HL-60/S4 treated with retinoic acid at 250 ng/mL for 4 days and 3 days (cell line): ENCODE measurements around the gene HAUS8.
"Not testable (repeated sequence)": the region's sequence is repeated elsewhere in the genome, so short reads cannot be mapped to it uniquely, and the experiment has no call there.

Experiments
- in situ Hi-C: fragments of 300-500 bp; cut with MboI; formaldehyde crosslinking; loops from 2 replicates; pipeline ENCODE4 v1.7.0; 2022; ENCODE audit warnings: low sequenced_read_pairs

The HAUS8 gene

DNA sequence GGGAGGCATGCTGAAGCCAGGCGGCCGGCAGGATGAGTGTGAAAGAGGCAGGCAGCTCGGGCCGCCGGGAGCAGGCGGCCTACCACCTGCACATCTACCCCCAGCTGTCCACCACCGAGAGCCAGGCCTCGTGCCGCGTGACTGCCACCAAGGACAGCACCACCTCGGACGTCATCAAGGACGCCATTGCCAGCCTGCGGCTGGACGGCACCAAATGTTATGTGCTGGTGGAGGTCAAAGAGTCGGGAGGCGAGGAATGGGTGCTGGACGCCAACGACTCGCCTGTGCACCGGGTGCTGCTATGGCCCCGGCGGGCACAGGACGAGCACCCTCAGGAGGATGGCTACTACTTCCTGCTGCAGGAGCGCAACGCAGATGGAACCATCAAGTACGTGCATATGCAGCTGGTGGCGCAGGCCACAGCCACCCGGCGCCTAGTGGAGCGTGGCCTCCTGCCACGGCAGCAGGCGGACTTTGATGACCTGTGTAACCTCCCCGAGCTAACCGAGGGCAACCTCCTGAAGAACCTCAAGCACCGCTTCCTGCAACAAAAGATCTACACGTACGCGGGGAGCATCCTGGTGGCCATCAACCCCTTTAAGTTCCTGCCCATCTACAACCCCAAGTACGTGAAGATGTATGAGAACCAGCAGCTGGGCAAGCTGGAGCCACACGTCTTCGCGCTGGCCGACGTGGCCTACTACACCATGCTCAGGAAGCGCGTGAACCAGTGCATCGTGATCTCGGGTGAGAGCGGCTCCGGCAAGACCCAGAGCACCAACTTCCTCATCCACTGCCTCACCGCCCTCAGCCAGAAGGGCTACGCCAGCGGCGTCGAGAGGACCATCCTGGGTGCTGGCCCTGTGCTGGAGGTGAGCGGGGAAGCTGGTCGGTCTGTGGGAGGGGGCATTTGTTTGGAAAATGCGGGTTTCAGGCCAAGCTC is 26.7 kb upstream of the HAUS8 start:
- in situ Hi-C loops, result no loop called here

DNA sequence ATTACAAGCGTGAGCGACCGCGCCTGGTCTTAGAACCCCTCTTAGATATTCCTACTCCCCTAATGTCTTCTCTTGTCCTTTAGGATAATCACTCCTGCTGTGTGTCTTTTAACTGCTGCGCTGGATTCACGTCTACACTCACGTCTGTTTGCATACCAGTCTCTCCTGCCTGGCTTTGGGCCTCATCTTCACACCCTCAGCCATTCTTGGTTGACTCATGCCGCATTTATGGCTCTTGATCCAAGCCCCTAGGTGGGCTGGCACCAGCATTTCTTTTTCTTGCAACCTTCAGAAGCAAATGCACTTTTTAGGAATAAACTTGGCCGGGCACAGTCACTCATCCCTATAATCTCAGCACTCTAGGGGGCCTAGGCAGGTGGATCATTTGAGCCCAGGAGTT is 23.1 kb upstream of the HAUS8 start:
- in situ Hi-C loops, result no loop called here

DNA sequence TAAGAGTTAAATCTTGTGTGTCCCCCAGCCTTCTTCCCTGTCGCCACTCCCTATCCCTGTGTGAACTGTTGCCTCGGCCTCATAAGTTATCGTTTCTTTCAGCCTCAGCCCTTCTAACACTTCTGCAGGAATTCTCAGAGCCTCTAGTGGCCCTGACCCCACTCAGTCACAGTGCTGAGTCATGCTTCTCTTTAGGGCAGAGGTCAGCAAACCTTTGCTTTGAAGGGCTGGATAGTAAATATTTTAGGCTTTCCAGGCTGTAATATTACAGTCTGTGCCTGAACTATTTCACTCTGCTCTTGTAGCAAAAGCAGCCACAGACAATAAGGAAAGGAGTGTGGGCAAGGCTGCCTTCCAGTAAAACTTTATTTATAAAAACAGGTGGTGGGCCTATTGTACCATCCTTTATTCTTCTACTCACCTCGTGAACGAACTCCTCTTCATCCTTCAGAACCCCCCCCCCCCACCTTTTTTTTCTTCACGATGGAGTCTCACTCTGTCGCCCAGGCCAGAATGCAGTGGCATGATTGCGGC is 22.4 kb upstream of the HAUS8 start:
- in situ Hi-C loops, result no loop called here

- in situ Hi-C loops, result no loop called here
Observed at GRCh38 chr19:17095141-17095919, 20.1 kb upstream of the HAUS8 start.

DNA sequence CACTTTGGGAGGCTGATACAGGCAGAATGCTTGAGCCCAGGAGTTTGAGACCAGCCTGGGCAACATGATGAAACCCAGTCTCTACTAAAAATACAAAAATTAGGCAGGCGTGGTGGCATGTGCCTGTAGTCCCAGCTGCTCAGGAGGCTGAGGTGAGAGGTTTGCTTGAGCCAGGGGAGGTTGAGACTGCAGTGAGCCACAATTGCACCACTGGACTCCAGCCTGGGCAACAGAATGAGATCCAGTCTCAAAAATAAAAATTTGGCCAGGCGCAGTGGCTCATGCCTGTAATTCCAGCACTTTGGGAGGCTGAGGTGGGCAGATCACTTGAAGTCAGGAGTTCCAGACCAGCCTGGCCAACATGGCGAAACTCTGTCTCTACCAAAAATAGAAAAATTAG is 19.4 kb upstream of the HAUS8 start:
- in situ Hi-C loops, result not testable (repeated sequence)

DNA sequence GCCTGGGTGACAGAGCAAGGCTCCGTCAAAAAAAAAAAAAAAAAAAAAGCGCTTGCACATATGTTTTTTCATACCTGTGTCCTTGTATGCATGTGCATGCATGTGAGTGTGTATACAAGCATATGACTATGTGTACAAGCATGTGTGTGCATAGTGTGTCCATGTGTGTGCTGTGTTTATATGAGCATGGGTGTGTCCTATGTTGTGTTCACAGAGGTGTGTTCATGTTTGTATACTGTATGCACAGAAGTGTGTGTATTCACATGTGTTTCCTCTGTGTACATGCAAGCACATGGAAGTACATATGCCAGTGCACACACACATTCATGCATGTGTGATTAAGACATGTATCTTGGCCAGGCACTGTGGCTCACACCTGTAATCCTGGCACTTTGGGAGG is 17.4 kb upstream of the HAUS8 start:
- in situ Hi-C loops, result no loop called here

- in situ Hi-C loops, result no loop called here
Observed at GRCh38 chr19:17091758-17092333, 16.6 kb upstream of the HAUS8 start.

DNA sequence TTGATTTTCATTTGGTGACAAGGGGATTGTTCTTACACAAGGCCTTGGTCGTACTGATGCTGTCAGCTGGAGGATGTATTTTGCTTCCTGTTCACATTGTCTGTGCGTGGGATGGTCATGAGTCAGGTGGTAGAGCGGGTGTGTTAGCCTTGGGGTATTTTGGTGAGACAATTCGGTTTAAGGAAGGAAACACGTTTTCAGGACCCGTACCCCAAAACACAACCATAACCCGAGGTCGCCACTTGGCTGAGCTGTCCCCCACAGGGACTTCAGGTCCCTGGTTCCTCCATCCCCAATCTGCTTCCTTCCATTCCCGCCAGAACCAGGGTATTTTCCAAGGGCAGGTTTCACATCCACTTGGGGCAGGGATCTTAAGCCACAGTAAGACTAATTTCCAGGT is 15.3 kb upstream of the HAUS8 start:
- in situ Hi-C loops, result no loop called here

GRCh38 chr19:17088552-17088951 is 13.3 kb upstream of the HAUS8 start:
- in situ Hi-C loops, result no loop called here

DNA sequence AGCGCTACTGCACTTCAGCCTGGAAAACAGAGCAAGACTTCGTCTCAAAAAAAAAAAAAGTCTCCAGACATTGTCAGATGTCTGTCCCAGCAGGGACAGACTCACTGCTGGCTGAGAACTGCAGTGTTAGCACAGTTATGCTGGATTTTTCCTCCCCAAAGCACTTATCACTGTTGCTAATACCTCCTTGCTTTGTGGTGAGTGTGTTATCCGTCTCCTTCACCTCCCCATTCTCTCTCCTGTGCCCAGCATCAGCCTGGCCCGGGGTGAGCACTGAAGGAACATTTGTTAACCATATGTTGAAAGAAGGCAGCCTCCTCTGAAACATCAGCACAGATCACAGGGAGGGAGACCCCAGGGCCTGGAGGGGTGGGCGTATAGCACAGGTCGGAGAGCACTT is 11.6 kb upstream of the HAUS8 start:
- in situ Hi-C loops, result no loop called here

DNA sequence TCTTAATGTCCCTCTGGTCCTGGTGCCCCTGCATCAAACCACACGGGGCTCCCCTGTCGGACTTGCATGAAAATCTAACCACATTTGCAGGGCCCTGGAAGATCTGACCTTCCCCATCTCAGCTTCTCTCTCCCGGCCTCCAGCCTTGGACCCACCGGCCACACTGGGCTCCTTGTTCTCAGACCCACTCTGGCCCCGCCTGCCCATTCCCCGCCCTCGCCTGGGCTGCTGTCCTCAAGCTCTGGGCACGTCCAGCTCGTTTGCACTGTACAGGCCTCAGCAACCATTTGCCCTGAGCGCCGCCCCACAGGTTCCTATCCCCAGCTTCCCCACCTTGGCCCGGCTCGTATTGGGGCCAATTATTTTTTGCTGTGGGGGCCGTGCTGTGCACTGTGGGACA is 10.9 kb upstream of the HAUS8 start:
- in situ Hi-C loops, result no loop called here

- in situ Hi-C loops, result no loop called here
Observed at GRCh38 chr19:17081672-17082630, 6.7 kb upstream of the HAUS8 start.

GRCh38 chr19:17080440-17080801 is 5.2 kb upstream of the HAUS8 start:
- in situ Hi-C loops, result no loop called here

DNA sequence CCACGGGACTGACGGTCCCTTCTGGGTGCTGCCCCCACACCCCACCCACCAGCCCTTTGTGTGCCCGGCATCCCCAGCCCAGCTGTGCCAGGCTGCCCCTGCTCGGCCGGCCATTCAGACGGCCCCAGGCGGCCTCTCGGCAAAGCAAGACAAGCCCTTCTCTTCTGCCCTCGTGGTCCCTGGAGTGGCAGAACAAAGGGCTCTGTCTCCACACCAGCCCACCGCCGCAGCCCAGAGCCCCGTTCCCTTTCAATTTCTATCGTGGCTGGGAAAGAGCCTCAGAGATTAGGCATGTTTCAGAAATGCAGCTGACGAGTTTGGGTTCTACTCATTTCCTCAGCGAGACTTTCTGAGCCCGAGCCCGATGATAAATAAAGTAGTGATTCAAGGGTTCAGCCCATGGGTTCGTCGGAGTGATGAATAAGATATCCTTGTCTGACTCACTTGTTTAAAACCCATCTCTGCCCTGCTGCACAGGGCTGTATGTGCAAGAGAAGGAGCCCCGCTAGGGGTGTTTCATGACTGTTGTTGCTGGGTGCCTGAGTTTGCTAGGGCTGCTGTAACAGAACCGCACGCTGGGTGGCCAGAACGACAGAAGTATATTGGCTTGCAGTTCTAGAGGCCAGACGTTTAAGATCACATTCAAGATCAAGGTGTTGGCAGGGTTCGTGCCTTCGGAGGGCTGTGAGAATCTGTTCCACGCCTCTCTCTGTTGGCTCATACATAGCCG is 4.6 kb upstream of the HAUS8 start:
- in situ Hi-C loops, result loop anchor here (10.0 kb wide), 1 partner anchor 205 kb away; the partner anchor contains the start of gene ANKLE1

GRCh38 chr19:17078920-17079709 is 3.9 kb upstream of the HAUS8 start:
- in situ Hi-C loops, result loop anchor here (10.0 kb wide), 1 partner anchor 206 kb away; the partner anchor contains the start of gene ANKLE1

- in situ Hi-C loops, result loop anchor here (10.0 kb wide), 1 partner anchor 207 kb away; the partner anchor contains the start of gene ANKLE1
Observed at GRCh38 chr19:17078036-17078919, 3.0 kb upstream of the HAUS8 start.

- in situ Hi-C loops, result loop anchor here (10.0 kb wide), 1 partner anchor 207 kb away; the partner anchor contains the start of gene ANKLE1
Observed at GRCh38 chr19:17077447-17078028, 2.3 kb upstream of the HAUS8 start.
